Tibial nerve (tissue), 4 donors: ENCODE results near the gene BNC2. TPM values are rescaled to one million over a fixed set of nuclear protein-coding genes. Genes with fewer than 3 reads are reported as not detected.

Source experiments
- DNase-seq, 2 donors: peaks; one replicate each; pipeline ENCODE4 v3.0.0-alpha.2; 2019; ENCODE audit warnings: low spot score in 2 of 2
- H3K27ac ChIP-seq, 4 donors: fragments of 200-600 bp; sonication (generic) in 3 of 4; one replicate each; pipeline ENCODE4 v1.5.1; 2017 to 2019; ENCODE audit warnings: mild to moderate bottlenecking in 1 of 4
- H3K27me3 ChIP-seq, 2 donors: fragments of 200-600 bp; sonication (generic) in 1 of 2; one replicate each; pipeline versions ENCODE4 v1.5.1 to v1.6.0; 2017 to 2019
- H3K36me3 ChIP-seq, 3 donors: fragments of 200-600 bp; sonication (generic); one replicate each; pipeline ENCODE4 v1.5.1; 2018 to 2019
- H3K4me1 ChIP-seq, 4 donors: fragments of 200-600 bp; sonication (generic) in 3 of 4; one replicate each; pipeline ENCODE4 v1.5.1; 2017 to 2019
- H3K4me3 ChIP-seq, 4 donors: fragments of 200-600 bp; sonication (generic) in 3 of 4; one replicate each; pipeline ENCODE4 v1.5.1; 2017 to 2019; ENCODE audit warnings: mild to moderate bottlenecking in 1 of 4, moderate library complexity in 1 of 4
- H3K9me3 ChIP-seq, 4 donors: fragments of 200-600 bp; sonication (generic) in 3 of 4; one replicate each; pipeline ENCODE4 v1.5.1; 2017 to 2019
- CTCF ChIP-seq, 5 experiments: fragments of 200-600 bp in 3 of 5; fragments of 450-650 bp in 2 of 5; sonication (generic) in 3 of 5; IDR thresholded peaks; one replicate each; pipeline ENCODE4 v1.5.1; 2016 to 2019; ENCODE audit warnings: antibody characterized with exemption in 5 of 5, mild to moderate bottlenecking in 3 of 5, moderate library complexity in 2 of 5
- EP300 ChIP-seq, 2 donors: sonication (generic); formaldehyde crosslinking; IDR thresholded peaks; one replicate each; pipeline ENCODE4 v1.6.1; 2017; ENCODE audit warnings: antibody characterized with exemption in 2 of 2, mild to moderate bottlenecking in 1 of 2
- POLR2A ChIP-seq, 2 donors: fragments of 450-650 bp; IDR thresholded peaks; one replicate each; pipeline ENCODE4 v1.6.1; 2017; ENCODE audit warnings: antibody characterized with exemption in 2 of 2, mild to moderate bottlenecking in 2 of 2, moderate library complexity in 2 of 2
- WGBS, 2 donors: methylation state at CpG; one replicate each; pipeline ENCODE4 v1.1.5; 2018; 5-methylcytosine and 5-hydroxymethylcytosine counted together
- total RNA-seq, 4 donors: library from RNA; depleted of rRNA; stranded (reverse); fragments of >200 nt; gene quantifications; one replicate each; pipeline ENCODE4 v1.1.0, GENCODE V29; 2016

Gene BNC2
- total RNA-seq, 4 donors from 2014 or later, result 69.9 to 89.6 (median 88.4) TPM

DNA sequence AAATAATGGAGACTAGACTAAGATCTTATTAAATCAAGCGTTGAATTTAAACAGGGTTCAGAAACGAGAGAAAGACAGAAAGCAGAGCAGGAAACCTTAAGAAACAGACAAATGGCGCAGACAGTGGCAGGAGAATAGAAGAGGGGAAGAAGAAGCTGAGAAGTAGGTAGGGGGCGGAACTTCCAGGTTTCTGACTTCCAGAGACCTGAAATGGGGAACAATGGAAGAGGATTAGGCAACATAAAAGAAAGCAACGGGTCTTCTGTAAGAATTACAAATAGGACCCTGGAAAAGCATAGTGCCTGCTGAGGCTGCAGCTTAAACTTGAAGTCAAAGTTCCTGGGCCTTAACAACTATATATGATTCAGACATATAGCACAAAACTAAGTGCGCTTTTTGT is 101.7 kb downstream of the BNC2 start:
- no peak for TF ChIP-seq CTCF (IDR thresholded peaks at IDR 0.05)
- TF ChIP-seq EP300 (IDR thresholded peaks at IDR 0.05), result no peak
- TF ChIP-seq POLR2A (IDR thresholded peaks at IDR 0.05), result no peak
- 85% methylated on average over 6 of the region's 6 CpGs for WGBS, 2 donors
- no peak overlapping the region for H3K4me3 ChIP-seq

DNA sequence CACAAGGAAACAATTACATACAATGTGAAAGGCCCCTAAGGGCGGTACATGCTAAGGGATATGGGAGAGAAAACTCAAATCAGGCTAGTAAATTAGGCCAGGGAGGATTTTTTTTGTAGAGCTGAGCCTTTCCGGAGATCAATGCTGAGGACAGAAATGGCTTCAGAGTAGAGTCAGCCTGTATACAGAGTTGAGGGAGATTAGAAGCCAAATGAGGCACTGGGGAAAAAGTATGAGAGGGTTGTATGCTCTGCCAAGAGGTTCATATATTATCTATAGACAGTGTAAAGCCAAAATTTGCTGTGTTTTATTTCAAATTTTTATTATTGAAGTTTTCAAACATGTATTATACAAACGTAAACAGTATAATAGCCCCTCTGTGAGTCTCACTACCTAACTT is 103.1 kb downstream of the BNC2 start:
- no peaks in the 10 kb centered on the region for H3K36me3 ChIP-seq
- H3K27me3 ChIP-seq, result no peaks in the 10 kb centered on the region
- 68% methylated on average over 3 of the region's 3 CpGs for WGBS, 2 donors
- no peak overlapping the region for H3K4me3 ChIP-seq
- peaks cover 0 to 4% (median 1%) of the 10 kb centered on the region in 4 donors for H3K4me1 ChIP-seq
- H3K27ac ChIP-seq, result no peak overlapping the region
- H3K9me3 ChIP-seq, result no peaks in the 10 kb centered on the region
- no peak for DNase-seq
- no peak for TF ChIP-seq POLR2A (IDR thresholded peaks at IDR 0.05)
- no peak for TF ChIP-seq EP300 (IDR thresholded peaks at IDR 0.05)
- no peak for TF ChIP-seq CTCF (IDR thresholded peaks at IDR 0.05)

More for the DNA sequence above, 101.7 kb downstream of the BNC2 start:
- no peak for DNase-seq
- Histone ChIP-seq H3K9me3 (no peaks in the 10 kb centered on the region), H3K27me3 (no peaks in the 10 kb centered on the region), H3K36me3 (no peaks in the 10 kb centered on the region), H3K27ac (no peak overlapping the region), H3K4me1 (peaks cover 0 to 3% (median under 1%) of the 10 kb centered on the region in 4 donors)

- H3K4me3 ChIP-seq, result no peak overlapping the region
These were observed 106.5 kb downstream of the BNC2 start for GRCh38 chr9:16763946-16764345.

GRCh38 chr9:16755467-16756160 is 114.9 kb downstream of the BNC2 start:
- no peaks in the 10 kb centered on the region for H3K9me3 ChIP-seq
- DNase-seq, result no peak
- H3K36me3 ChIP-seq, result no peaks in the 10 kb centered on the region
- H3K27me3 ChIP-seq, result no peaks in the 10 kb centered on the region
- TF ChIP-seq EP300 (IDR thresholded peaks at IDR 0.05) (no peak), CTCF (IDR thresholded peaks at IDR 0.05) (no peak), POLR2A (IDR thresholded peaks at IDR 0.05) (no peak)
- 79% methylated on average over 8 of the region's 8 CpGs for WGBS, 2 donors
- H3K4me3 ChIP-seq, result no peak overlapping the region
- no peaks in the 10 kb centered on the region for H3K4me1 ChIP-seq
- no peak overlapping the region for H3K27ac ChIP-seq

More at GRCh38 chr9:16763946-16764345, 106.5 kb downstream of the BNC2 start:
- peaks cover 0 to 4% (median 1%) of the 10 kb centered on the region in 4 donors for H3K4me1 ChIP-seq
- H3K9me3 ChIP-seq, result no peaks in the 10 kb centered on the region
- H3K36me3 ChIP-seq, result no peaks in the 10 kb centered on the region
- no peak for DNase-seq
- no peaks in the 10 kb centered on the region for H3K27me3 ChIP-seq
- H3K27ac ChIP-seq, result no peak overlapping the region
- 41 to 56% methylated on average over 2 of the region's 2 CpGs for WGBS, 2 donors
- no peak for TF ChIP-seq CTCF (IDR thresholded peaks at IDR 0.05)
- TF ChIP-seq POLR2A (IDR thresholded peaks at IDR 0.05), result no peak
- no peak for TF ChIP-seq EP300 (IDR thresholded peaks at IDR 0.05)

GRCh38 chr9:16754662-16755061 is 115.8 kb downstream of the BNC2 start:
- no peak overlapping the region for H3K27ac ChIP-seq
- no peaks in the 10 kb centered on the region for H3K4me1 ChIP-seq
- no peaks in the 10 kb centered on the region for H3K36me3 ChIP-seq
- 93 to 98% methylated on average over 4 of the region's 4 CpGs for WGBS, 2 donors
- DNase-seq, result no peak
- H3K9me3 ChIP-seq, result no peaks in the 10 kb centered on the region
- no peak for TF ChIP-seq EP300 (IDR thresholded peaks at IDR 0.05)
- no peak for TF ChIP-seq CTCF (IDR thresholded peaks at IDR 0.05)
- TF ChIP-seq POLR2A (IDR thresholded peaks at IDR 0.05), result no peak
- no peak overlapping the region for H3K4me3 ChIP-seq
- H3K27me3 ChIP-seq, result no peaks in the 10 kb centered on the region
